GM08714 (cell line): ENCODE results near the gene ZFYVE21.

Experiments used
- H3K4me3 ChIP-seq: fragments of 200-500 bp; sonication (Bioruptor generic); 2 replicates; pipeline ENCODE4 v1.5.1; 2014; ENCODE audit warnings: mild to moderate bottlenecking, low read length, inconsistent platforms
- ZNF274 ChIP-seq: IDR thresholded peaks from 2 replicates; pipeline ENCODE4 v1.6.1; 2012; ENCODE audit warnings: mild to moderate bottlenecking, low read depth, low read length

ZFYVE21 gene

GRCh38 chr14:103686831-103687485 lies 28.7 kb upstream of the ZFYVE21 start:
- TF ChIP-seq ZNF274, result no peak
- H3K4me3 ChIP-seq, result no peak overlapping the region

GRCh38 chr14:103687712-103688111 lies 27.9 kb upstream of the ZFYVE21 start:
- H3K4me3 ChIP-seq, result no peak overlapping the region
- no peak for TF ChIP-seq ZNF274

DNA sequence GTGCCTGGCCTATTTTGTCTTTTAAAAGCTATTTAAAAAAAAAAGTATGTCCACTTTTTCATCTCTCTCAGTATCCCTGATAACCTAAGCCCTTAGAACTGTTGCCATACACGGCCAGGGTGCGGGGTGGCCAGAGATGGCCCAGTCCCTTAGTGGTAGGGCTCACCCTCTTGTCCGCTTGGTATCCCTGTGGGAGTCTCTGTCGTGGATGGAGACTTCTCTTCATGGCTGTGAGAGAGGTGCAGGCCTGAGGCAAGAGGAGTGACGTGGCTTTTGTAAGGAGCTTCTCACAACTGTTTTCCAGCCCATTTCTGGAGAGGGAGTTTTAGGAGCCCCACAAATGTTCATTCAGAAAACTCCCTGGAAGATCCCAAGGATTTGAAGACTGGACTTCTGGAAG lies 27.2 kb upstream of the ZFYVE21 start:
- H3K4me3 ChIP-seq, result no peak overlapping the region
- no peak for TF ChIP-seq ZNF274

DNA sequence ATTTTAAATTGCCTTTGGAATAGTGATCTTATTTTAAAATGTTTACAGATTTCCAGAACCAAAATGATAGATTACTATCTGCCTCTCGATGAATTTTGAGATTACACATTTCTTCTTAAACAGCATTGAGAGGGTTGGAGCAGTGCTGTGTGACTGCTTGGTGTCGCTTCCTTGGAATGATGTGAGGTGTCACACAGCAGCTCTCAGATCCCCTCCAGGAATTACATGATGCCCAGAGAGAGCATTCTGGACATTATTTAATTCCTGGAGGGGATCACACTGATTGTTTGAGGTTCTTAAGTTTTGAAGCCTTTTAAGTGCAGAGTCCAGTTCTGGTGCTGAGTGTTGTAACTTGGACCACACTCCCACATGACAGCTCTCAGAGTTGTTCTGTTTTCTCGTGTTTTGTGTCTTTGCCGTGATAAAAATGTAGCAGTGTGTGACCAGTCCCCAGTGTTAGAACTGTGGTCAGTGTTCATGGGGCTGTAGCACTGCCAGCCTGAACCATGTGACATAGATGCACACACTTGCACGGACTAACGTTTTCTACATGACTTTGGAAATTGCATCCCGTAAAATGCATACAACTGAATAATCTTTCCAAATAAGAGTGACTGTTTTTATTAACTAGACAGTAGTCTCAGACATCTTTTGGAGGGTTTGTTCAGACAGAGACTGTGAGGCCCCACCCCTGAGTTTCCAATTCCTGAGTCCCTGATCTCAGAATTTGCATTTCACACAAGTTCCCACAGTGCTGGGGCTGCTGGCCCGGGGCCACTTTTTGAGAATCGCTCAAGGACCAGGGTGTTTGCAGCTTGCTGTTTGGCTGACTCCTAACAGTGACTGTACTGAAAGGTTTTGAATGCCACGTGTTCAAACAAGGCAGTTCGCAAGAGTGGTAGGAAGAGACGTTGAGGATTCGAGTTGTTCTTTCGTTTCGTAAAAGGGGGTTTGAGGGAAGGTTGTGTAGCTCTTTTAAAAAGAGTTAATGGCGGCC lies 26.4 kb upstream of the ZFYVE21 start:
- no peak for TF ChIP-seq ZNF274
- H3K4me3 ChIP-seq, result peak overlapping the region; percentile 9; the same call in 1 of the 2 replicates

DNA sequence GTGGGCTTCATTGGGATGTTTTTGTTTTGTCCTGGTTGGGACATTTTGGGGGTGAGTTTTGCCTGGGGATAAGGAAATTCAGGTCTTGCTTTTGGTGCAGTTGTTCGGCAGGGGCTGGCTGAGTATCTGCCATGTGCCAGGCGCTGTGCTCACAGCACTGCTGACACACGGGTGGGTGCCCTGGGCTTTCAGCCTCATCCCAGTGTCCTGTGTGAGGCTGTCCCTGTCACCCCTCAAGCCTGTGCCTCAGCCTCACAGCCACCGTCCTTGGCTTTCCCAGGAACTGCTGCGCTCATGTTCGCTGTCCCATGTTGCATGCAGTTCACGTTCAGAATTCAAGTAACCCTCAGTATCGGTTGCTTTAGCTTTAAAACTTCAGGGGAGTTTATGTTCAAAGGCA lies 25.3 kb upstream of the ZFYVE21 start:
- H3K4me3 ChIP-seq, result no peak overlapping the region; the same call in 1 of the 2 replicates
- no peak for TF ChIP-seq ZNF274

DNA sequence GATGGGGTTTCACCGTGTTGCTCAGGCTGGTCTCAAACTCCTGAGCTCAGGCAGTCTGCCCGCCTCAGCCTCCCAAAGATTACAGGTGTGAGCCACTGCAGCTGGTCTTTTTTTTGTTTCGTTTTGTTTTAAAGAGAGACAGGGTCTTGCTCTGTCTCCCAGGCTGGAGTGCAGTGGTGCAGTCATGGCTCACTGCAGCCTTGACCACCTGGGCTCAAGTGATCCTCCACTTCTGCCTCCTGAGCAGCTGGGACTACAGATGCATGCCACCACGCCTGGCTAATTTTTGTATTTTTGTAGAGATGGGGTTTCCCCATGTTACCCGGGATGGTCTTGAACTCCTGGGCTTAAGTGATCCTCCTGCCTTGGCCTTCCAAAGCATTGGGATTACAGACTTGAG lies 24.0 kb upstream of the ZFYVE21 start:
- peak overlapping the region; percentile 20; the same call in 1 of the 2 replicates for H3K4me3 ChIP-seq

DNA sequence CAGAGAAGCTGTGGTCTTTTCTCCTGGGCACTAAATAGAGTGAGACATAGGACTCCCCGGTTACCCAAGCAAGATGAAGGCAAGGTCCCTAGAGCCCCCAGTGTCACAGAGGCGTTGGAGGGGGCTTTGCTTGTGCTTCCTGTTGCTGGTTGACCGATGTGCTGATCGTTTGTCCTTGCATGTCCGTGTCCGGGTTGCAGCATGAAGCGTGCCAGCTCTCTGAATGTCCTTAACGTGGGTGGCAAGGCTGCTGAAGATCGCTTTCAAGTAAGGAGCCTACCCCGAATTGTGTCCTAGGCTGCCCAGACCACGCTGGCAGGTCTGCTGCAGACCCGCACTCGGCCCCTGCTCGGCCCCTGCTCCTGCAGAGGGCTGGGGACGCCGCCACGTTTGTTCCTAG lies 23.5 kb upstream of the ZFYVE21 start:
- H3K4me3 ChIP-seq, result no peak overlapping the region; the same call in 1 of the 2 replicates
- no peak for TF ChIP-seq ZNF274

- H3K4me3 ChIP-seq, result no peak overlapping the region
- TF ChIP-seq ZNF274, result no peak
These were observed 22.7 kb upstream of the ZFYVE21 start for GRCh38 chr14:103692871-103693270.

GRCh38 chr14:103693515-103693914 lies 22.1 kb upstream of the ZFYVE21 start:
- no peak overlapping the region for H3K4me3 ChIP-seq
- TF ChIP-seq ZNF274, result no peak

DNA sequence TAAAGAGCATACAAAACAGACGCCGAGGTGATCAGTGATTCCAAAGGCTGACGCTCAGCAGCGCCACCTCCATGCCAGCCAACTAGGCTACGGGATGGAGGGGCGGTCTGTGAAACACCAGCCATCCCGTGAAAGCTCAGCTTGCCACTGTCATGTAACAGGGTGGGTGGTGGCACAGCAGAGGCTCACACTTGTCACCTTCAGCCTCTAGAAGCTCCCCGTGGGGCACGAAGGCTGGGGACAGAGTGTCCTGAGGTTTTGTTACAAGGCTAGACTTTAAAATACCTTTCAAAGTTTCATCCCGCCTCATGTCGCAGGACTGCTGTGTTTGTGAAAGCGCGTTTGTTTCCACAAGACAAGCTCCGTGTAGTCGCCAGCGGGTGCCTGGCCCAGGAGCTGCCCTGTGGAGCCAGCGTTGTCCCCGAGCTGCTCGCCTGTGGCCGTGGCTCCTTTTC lies 21.0 kb upstream of the ZFYVE21 start:
- no peak overlapping the region for H3K4me3 ChIP-seq
- TF ChIP-seq ZNF274, result no peak

DNA sequence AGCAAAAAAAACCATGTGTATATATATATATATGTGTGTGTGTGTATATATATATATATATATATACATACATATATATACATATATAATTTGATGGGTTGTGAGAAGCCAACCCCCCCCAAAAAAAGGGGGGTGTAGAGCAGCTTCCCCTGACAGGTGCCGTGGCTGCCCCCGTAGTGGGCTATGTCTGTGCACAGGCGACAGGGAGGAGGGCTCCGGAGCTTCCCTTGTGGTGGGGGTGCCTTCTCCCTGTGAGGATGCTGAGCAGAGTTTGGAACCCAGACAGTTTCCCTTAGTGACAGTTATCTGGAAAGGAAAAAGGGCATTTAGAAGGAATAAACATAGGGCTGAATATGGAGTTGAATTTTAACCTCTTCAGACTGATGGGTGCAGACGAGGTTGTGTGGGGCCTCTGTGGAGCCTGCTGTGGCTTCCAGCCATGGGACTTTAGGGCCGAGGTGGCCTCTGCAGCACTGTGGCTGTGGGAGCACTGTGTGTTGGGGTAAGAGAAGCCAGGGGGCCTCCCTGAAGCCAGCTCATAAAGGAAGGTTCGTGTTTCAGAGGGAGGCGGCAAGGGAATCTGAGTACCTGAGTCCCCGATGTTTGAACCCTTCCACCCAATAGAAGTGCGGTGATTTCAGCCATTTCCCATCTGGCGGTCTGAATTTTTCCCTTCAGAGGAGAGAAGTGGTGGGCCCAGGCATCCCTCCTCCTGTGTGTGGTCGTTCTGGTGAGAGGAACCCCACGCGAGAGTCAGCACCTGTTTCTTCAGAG lies 20.1 kb upstream of the ZFYVE21 start:
- H3K4me3 ChIP-seq, result no peak overlapping the region
- no peak for TF ChIP-seq ZNF274

DNA sequence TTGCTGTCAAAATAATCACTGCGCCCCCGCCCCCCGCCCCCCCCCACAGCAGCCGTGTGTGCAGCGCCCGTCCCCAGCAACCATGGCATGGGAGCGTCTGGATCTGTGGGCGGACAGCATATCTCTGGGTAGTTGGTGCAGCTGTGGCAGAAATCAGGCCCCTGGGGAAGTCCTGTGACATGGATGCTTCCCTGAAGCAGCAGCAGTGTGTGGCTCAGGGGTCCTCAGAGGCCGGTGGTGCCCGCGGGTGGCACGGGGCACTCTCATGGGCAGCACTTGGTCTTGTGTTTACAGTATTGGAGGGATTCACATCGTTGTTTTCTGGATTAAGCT lies 19.6 kb upstream of the ZFYVE21 start:
- no peak overlapping the region for H3K4me3 ChIP-seq
- TF ChIP-seq ZNF274, result no peak

DNA sequence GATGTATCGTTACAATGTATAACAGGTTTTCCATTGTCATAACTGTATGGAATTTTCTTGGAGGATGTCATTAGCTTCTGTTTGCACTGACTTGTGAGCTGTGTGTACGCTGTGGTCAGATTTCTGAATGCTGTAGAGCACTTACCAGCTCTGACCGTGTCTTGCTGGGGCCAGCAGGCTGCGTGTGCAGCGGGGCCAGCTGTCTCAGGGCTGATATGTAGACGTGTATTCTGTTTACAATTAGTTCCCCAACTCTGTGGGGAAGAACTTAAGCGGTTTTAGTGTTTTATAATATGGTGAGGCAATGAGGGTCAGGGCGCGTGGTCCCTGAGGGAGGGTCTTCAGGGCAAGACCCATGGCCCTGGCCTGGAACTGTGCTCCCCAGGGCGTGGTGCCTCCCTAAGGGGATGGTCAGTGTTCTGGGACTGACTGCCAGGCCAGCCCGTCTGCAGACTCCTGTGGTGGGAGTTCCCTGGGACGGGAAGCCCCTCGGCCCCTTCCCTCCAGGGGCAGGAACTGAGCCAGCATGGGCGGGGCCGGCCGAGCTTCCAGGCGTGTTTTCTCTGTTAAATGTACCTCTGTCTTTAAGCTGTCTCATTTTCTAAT lies 19.0 kb upstream of the ZFYVE21 start:
- TF ChIP-seq ZNF274, result no peak
- no peak overlapping the region for H3K4me3 ChIP-seq

DNA sequence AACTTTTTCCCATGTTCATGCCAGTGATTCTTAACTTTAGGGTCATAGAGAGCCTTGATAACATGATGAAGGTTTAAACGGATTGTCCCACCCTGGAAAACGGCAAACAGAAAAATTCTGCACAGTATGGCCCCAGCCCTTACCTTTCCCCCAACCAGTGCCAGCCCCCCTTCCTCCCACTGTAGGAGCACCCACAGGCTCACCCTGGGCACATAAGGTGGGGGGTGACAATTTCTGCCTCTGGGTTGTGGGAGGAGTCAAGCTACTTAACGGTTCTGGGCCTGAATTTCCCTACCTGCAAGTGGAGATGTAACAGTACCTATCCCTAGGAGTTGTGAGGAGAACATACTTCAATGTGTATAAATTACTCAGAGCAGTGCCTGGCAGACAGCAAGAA lies 18.4 kb upstream of the ZFYVE21 start:
- TF ChIP-seq ZNF274, result no peak
- no peak overlapping the region for H3K4me3 ChIP-seq
